ENCODE measurements around the gene PIGU. TPM values are rescaled to one million over a fixed set of nuclear protein-coding genes. Genes with fewer than 3 reads are reported as not detected.

Gene PIGU
- total RNA-seq, 2 donors from 2014 or later: 35.8 to 41.2 TPM

GRCh38 chr20:34582911-34583310 is 94.0 kb downstream of the PIGU start:
- Mint-ChIP-seq H3K27me3 (ENCODE audit: insufficient read depth) (no peaks in the 10 kb centered on the region), H3K4me1 (peaks cover 6% of the 10 kb centered on the region), H3K9me3 (no peaks in the 10 kb centered on the region), H3K27ac (no peak overlapping the region), H3K4me3 (no peak overlapping the region), H3K36me3 (ENCODE audit: low read depth) (peaks cover 38% of the 10 kb centered on the region)
- H3K9ac ChIP-seq (ENCODE audit: extremely low read depth, low read length, poor library complexity, severe bottlenecking): no peak overlapping the region
- H3K4me3 ChIP-seq (ENCODE audit: low read length): no peak overlapping the region
- no peaks in the 10 kb centered on the region for H3K4me1 ChIP-seq (ENCODE audit: control insufficient read depth, insufficient read depth, low read length)
- no peak for TF ChIP-seq CTCF (conservative IDR thresholded peaks at IDR 0.05)
- DNase-seq: no peak
- H3K27ac ChIP-seq (ENCODE audit: low read depth, low read length): no peak overlapping the region
- H3K9me3 ChIP-seq (ENCODE audit: control insufficient read depth, low read length): no peaks in the 10 kb centered on the region
- 93% methylated on average over 4 of the region's 4 CpGs; no CpG with 5 or more reads in 1 of the 2 experiments for WGBS, 2 experiments (ENCODE audit: insufficient coverage in 1 of 2, insufficient read length in 1 of 2)
- H3K27me3 ChIP-seq (ENCODE audit: control insufficient read depth, insufficient read depth, low read length, poor library complexity, severe bottlenecking): no peaks in the 10 kb centered on the region
- H3K36me3 ChIP-seq (ENCODE audit: control insufficient read depth, insufficient read depth, low read length): peaks cover 30% of the 10 kb centered on the region

GRCh38 chr20:34582221-34582620 is 94.7 kb downstream of the PIGU start:
- no peaks in the 10 kb centered on the region for H3K27me3 ChIP-seq (ENCODE audit: control insufficient read depth, insufficient read depth, low read length, poor library complexity, severe bottlenecking)
- TF ChIP-seq CTCF (conservative IDR thresholded peaks at IDR 0.05): no peak
- H3K27ac ChIP-seq (ENCODE audit: low read depth, low read length): no peak overlapping the region
- H3K36me3 Mint-ChIP-seq (ENCODE audit: low read depth): peaks cover 33% of the 10 kb centered on the region
- H3K9me3 Mint-ChIP-seq: no peaks in the 10 kb centered on the region
- no peak overlapping the region for H3K27ac Mint-ChIP-seq
- H3K4me3 Mint-ChIP-seq: no peak overlapping the region
- no peak overlapping the region for H3K9ac ChIP-seq (ENCODE audit: extremely low read depth, low read length, poor library complexity, severe bottlenecking)
- peaks cover 6% of the 10 kb centered on the region for H3K4me1 Mint-ChIP-seq
- WGBS, 2 experiments (ENCODE audit: insufficient coverage in 1 of 2, insufficient read length in 1 of 2): 92 to 94% methylated on average over 2 to 4 of the region's 4 CpGs
- no peaks in the 10 kb centered on the region for H3K4me1 ChIP-seq (ENCODE audit: control insufficient read depth, insufficient read depth, low read length)
- H3K27me3 Mint-ChIP-seq (ENCODE audit: insufficient read depth): no peaks in the 10 kb centered on the region
- no peaks in the 10 kb centered on the region for H3K9me3 ChIP-seq (ENCODE audit: control insufficient read depth, low read length)
- H3K4me3 ChIP-seq (ENCODE audit: low read length): no peak overlapping the region
- DNase-seq: no peak
- H3K36me3 ChIP-seq (ENCODE audit: control insufficient read depth, insufficient read depth, low read length): peaks cover 30% of the 10 kb centered on the region

- peaks cover 31% of the 10 kb centered on the region for H3K36me3 Mint-ChIP-seq (ENCODE audit: low read depth)
- H3K27ac Mint-ChIP-seq: peak overlapping the region; percentile 16
- WGBS, 2 experiments (ENCODE audit: insufficient coverage in 1 of 2, insufficient read length in 1 of 2): 96 to 99% methylated on average over 10 to 11 of the region's 11 CpGs
- no peak for DNase-seq
- no peaks in the 10 kb centered on the region for H3K27me3 ChIP-seq (ENCODE audit: control insufficient read depth, insufficient read depth, low read length, poor library complexity, severe bottlenecking)
- no peak overlapping the region for H3K4me3 Mint-ChIP-seq
- H3K9ac ChIP-seq (ENCODE audit: extremely low read depth, low read length, poor library complexity, severe bottlenecking): no peak overlapping the region
- peaks cover 5% of the 10 kb centered on the region for H3K4me1 Mint-ChIP-seq
- H3K9me3 Mint-ChIP-seq: no peaks in the 10 kb centered on the region
- H3K27me3 Mint-ChIP-seq (ENCODE audit: insufficient read depth): no peaks in the 10 kb centered on the region
- H3K27ac ChIP-seq (ENCODE audit: low read depth, low read length): no peak overlapping the region
- peaks cover 24% of the 10 kb centered on the region for H3K36me3 ChIP-seq (ENCODE audit: control insufficient read depth, insufficient read depth, low read length)
- no peaks in the 10 kb centered on the region for H3K9me3 ChIP-seq (ENCODE audit: control insufficient read depth, low read length)
- no peak overlapping the region for H3K4me3 ChIP-seq (ENCODE audit: low read length)
- no peaks in the 10 kb centered on the region for H3K4me1 ChIP-seq (ENCODE audit: control insufficient read depth, insufficient read depth, low read length)
- TF ChIP-seq CTCF (conservative IDR thresholded peaks at IDR 0.05): no peak
Observed at GRCh38 chr20:34581341-34582184, 95.3 kb downstream of the PIGU start.

Data from endodermal cell (in vitro differentiated cells).